Testis (tissue), 3 donors: Measurements from ENCODE around the gene RAX2. TPM values are rescaled to one million over a fixed set of nuclear protein-coding genes. Genes with fewer than 3 reads are reported as not detected.

Experiments used
- DNase-seq: peaks from one replicate; pipeline ENCODE4 v3.0.0-alpha.2; 2019
- H3K27ac ChIP-seq, 2 donors: fragments of 200-600 bp; sonication (generic); one replicate each; pipeline ENCODE4 v1.5.1; 2019
- H3K27me3 ChIP-seq: fragments of 200-600 bp; sonication (generic); one replicate; pipeline ENCODE4 v1.5.1; 2019
- H3K36me3 ChIP-seq: fragments of 200-600 bp; sonication (generic); one replicate; pipeline ENCODE4 v1.5.1; 2017; ENCODE audit warnings: low read depth; ENCODE audit errors: missing control alignments
- H3K4me1 ChIP-seq: fragments of 200-600 bp; sonication (generic); one replicate; pipeline ENCODE4 v1.5.1; 2019
- H3K4me3 ChIP-seq, 2 donors: fragments of 200-600 bp; sonication (generic); one replicate each; pipeline ENCODE4 v1.5.1; 2017 to 2019
- H3K9me3 ChIP-seq: fragments of 200-600 bp; sonication (generic); one replicate; pipeline ENCODE4 v1.5.1; 2017
- POLR2A ChIP-seq: fragments of 450-650 bp; IDR thresholded peaks from one replicate; pipeline ENCODE4 v1.6.1; 2017; ENCODE audit warnings: antibody characterized with exemption, mild to moderate bottlenecking, moderate library complexity
- WGBS, 2 donors: methylation state at CpG; one replicate each; pipeline ENCODE4 v1.1.5; 2018; 5-methylcytosine and 5-hydroxymethylcytosine counted together
- intact Hi-C: fragments of 100-400 bp; cut with DNase I; formaldehyde crosslinking; loops from one replicate; pipeline ENCODE4 v1.15.1; 2023; ENCODE audit warnings: low total_unique reads
- polyA plus RNA-seq: library from polyadenylated mRNA; stranded (reverse); fragments of 350-450 nt; fragmentation: Illumina TruSeq; extraction: RNeasy Lipid Tissue Mini Kit (QIAGEN cat#74804); gene quantifications from one replicate; pipeline ENCODE4 v1.2.3, GENCODE V29; 2014; ENCODE audit warnings: low read depth, low replicate concordance; ENCODE audit not compliant: insufficient read depth
- total RNA-seq, 2 donors: library from RNA; depleted of rRNA; stranded (reverse); fragments of >200 nt; gene quantifications; one replicate each; pipeline ENCODE4 v1.2.3, GENCODE V29; 2016
- TF ChIP-seq, protein P1 (sequence below), 3 experiments: fragments of 450-650 bp in 2 of 3; fragments of 200-600 bp in 1 of 3; sonication (generic) in 1 of 3; IDR thresholded peaks; one replicate each; pipeline ENCODE4 v1.5.1; 2016 to 2019; ENCODE audit warnings: antibody characterized with exemption in 3 of 3, mild to moderate bottlenecking in 2 of 3, moderate library complexity in 1 of 3

RAX2 gene
- total and polyA plus RNA-seq, 3 donors from 2014 or later, result 0.24 TPM; not detected in 2

GRCh38 chr19:3745363-3746045, 26.5 kb downstream of the RAX2 start:
- no peaks in the 10 kb centered on the region for H3K4me1 ChIP-seq
- H3K27ac ChIP-seq, result no peak overlapping the region
- DNase-seq, result no peak
- no peaks in the 10 kb centered on the region for H3K27me3 ChIP-seq
- no peaks in the 10 kb centered on the region for H3K36me3 ChIP-seq
- WGBS, 2 donors, result 69 to 92% methylated on average over 8 of the region's 8 CpGs
- TF ChIP-seq, protein P1, sequence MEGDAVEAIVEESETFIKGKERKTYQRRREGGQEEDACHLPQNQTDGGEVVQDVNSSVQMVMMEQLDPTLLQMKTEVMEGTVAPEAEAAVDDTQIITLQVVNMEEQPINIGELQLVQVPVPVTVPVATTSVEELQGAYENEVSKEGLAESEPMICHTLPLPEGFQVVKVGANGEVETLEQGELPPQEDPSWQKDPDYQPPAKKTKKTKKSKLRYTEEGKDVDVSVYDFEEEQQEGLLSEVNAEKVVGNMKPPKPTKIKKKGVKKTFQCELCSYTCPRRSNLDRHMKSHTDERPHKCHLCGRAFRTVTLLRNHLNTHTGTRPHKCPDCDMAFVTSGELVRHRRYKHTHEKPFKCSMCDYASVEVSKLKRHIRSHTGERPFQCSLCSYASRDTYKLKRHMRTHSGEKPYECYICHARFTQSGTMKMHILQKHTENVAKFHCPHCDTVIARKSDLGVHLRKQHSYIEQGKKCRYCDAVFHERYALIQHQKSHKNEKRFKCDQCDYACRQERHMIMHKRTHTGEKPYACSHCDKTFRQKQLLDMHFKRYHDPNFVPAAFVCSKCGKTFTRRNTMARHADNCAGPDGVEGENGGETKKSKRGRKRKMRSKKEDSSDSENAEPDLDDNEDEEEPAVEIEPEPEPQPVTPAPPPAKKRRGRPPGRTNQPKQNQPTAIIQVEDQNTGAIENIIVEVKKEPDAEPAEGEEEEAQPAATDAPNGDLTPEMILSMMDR (IDR thresholded peaks at IDR 0.05), result no peak
- TF ChIP-seq POLR2A, result no peak
- H3K9me3 ChIP-seq, result no peaks in the 10 kb centered on the region
- intact Hi-C loops, result no loop called here
- no peak overlapping the region for H3K4me3 ChIP-seq

DNA sequence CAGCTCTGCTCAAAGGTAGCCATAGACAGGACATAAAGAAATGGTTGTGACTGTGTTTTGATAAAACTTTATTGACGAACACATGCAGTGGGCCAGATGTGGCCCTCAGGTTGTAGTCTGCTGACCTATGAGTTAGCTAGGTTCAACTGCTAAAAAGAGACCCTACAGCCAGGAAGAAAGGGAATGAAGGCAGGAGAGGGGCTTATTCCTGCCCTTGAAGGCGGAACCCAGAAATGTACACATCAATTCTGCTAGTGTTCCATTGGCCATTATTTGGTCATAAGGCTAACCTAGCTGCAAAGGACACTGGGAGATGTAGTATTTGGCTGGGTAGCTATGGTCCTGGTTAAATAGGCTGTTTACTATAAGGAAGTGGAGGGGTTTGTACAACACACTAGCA, 28.5 kb downstream of the RAX2 start:
- WGBS, 2 donors, result 94 to 95% methylated on average over 2 of the region's 2 CpGs
- Histone ChIP-seq H3K9me3 (no peaks in the 10 kb centered on the region), H3K27ac (no peak overlapping the region), H3K4me1 (no peaks in the 10 kb centered on the region), H3K36me3 (no peaks in the 10 kb centered on the region), H3K27me3 (no peaks in the 10 kb centered on the region), H3K4me3 (no peak overlapping the region)
- intact Hi-C loops, result no loop called here
- TF ChIP-seq, protein P1 (IDR thresholded peaks at IDR 0.05), result no peak
- no peak for TF ChIP-seq POLR2A
- no peak for DNase-seq

DNA sequence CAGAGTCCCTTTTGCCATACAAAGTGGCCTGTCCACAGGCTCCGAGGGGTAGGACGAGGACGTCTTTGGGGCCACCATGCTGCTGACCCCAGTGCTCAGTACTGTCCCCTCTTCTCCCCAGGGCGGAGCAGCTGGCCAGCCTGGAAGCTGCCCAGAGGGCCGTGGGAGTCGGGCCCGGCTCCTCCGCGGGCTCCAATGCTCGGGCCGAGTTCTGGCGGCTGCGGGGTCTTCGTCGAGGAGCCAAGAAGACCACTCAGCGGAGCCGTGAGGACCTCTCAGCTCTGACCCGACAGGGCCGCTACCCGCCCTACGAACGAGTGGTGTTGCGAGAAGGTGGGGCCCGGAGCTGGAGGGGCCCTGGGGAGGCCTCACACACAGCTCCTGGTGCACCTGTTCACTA, 31.6 kb downstream of the RAX2 start:
- H3K36me3 ChIP-seq, result no peaks in the 10 kb centered on the region
- intact Hi-C loops, result no loop called here

DNA sequence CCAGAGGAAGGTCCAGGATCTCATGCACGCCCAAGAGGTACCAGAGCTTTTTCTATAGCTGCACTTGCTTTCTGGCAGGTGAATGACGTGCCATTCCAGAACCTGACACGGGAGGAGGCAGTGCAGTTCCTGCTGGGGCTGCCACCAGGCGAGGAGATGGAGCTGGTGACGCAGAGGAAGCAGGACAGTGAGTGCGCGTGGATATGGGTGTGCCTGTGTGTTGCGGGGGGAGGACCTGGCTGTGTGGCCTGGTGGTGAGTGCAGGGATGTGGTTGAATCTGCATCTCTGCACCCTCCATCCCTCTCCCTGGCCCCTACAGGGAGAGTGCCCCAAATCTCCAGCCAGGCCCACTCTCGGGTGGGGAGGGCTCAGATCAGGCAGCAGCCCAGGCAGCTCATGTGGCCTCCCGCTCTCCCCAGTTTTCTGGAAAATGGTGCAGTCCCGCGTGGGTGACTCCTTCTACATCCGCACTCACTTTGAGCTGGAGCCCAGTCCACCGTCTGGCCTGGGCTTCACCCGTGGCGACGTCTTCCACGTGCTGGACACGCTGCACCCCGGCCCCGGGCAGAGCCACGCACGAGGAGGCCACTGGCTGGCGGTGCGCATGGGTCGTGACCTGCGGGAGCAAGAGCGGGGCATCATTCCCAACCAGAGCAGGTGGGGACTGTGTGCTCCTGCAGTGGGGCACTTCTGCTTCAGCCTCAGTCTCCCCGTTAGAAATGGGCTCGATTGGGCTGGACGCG, 33.4 kb downstream of the RAX2 start:
- no peak for DNase-seq
- Histone ChIP-seq H3K4me1 (no peaks in the 10 kb centered on the region), H3K4me3 (no peak overlapping the region), H3K27me3 (no peaks in the 10 kb centered on the region), H3K9me3 (no peaks in the 10 kb centered on the region), H3K36me3 (no peaks in the 10 kb centered on the region), H3K27ac (no peak overlapping the region)
- TF ChIP-seq POLR2A, result no peak
- TF ChIP-seq, protein P1 (IDR thresholded peaks at IDR 0.05), result no peak
- WGBS, 2 donors, result 90 to 91% methylated on average over 27 to 32 of the region's 32 CpGs
- intact Hi-C loops, result no loop called here

More for the DNA sequence above, 31.6 kb downstream of the RAX2 start:
- H3K4me3 ChIP-seq, result no peak overlapping the region
- H3K27me3 ChIP-seq, result no peaks in the 10 kb centered on the region
- TF ChIP-seq, protein P1 (IDR thresholded peaks at IDR 0.05), result no peak
- no peak for TF ChIP-seq POLR2A
- no peaks in the 10 kb centered on the region for H3K4me1 ChIP-seq
- no peak for DNase-seq
- WGBS, 2 donors, result 87 to 88% methylated on average over 11 to 24 of the region's 24 CpGs
- H3K9me3 ChIP-seq, result no peaks in the 10 kb centered on the region
- H3K27ac ChIP-seq, result no peak overlapping the region
